RWPE2 (cell line): ENCODE data around the gene PCARE.

Experiments used
- ATAC-seq: fragments of 200-7000 bp; cut with Tn5 transposase; 3 replicates; pipeline ENCODE4 v1.9.1; 2021; ENCODE audit warnings: low read depth
- DNase-seq: peaks from one replicate; pipeline ENCODE4 v3.0.0-alpha.2; 2020; ENCODE audit warnings: low spot score
- H3K27ac ChIP-seq: fragments of 450-650 bp; 2 replicates; pipeline ENCODE4 v1.5.1; 2017; ENCODE audit warnings: mild to moderate bottlenecking; ENCODE audit not compliant: poor library complexity, severe bottlenecking
- H3K27me3 ChIP-seq: fragments of 250-450 bp; sonication (Bioruptor Pico); 2 replicates; pipeline ENCODE4 v1.5.1; 2021; ENCODE audit warnings: mild to moderate bottlenecking, moderate library complexity; ENCODE audit not compliant: insufficient read depth, poor library complexity, severe bottlenecking
- H3K36me3 ChIP-seq: fragments of 250-450 bp; sonication (Bioruptor Pico); 2 replicates; pipeline ENCODE4 v1.5.1; 2020; ENCODE audit warnings: low read depth, mild to moderate bottlenecking, moderate library complexity
- H3K4me1 ChIP-seq: fragments of 250-450 bp; sonication (Bioruptor Pico); 2 replicates; pipeline ENCODE4 v1.5.1; 2021; ENCODE audit warnings: mild to moderate bottlenecking, moderate library complexity; ENCODE audit not compliant: insufficient read depth, poor library complexity, severe bottlenecking
- H3K4me3 ChIP-seq: fragments of 250-450 bp; sonication (Bioruptor Pico); 2 replicates; pipeline ENCODE4 v1.5.1; 2021; ENCODE audit warnings: mild to moderate bottlenecking, moderate library complexity; ENCODE audit not compliant: severe bottlenecking
- H3K9me3 ChIP-seq: fragments of 250-450 bp; sonication (Bioruptor Pico); 2 replicates; pipeline ENCODE4 v1.5.1; 2021; ENCODE audit warnings: mild to moderate bottlenecking, moderate library complexity; ENCODE audit not compliant: severe bottlenecking
- TF ChIP-seq, protein P1 (sequence below): fragments of 450-650 bp; IDR thresholded peaks from one replicate; pipeline ENCODE4 v1.5.1; 2017; ENCODE audit warnings: mild to moderate bottlenecking, moderate library complexity; ENCODE audit not compliant: poor library complexity, severe bottlenecking

Gene PCARE

DNA sequence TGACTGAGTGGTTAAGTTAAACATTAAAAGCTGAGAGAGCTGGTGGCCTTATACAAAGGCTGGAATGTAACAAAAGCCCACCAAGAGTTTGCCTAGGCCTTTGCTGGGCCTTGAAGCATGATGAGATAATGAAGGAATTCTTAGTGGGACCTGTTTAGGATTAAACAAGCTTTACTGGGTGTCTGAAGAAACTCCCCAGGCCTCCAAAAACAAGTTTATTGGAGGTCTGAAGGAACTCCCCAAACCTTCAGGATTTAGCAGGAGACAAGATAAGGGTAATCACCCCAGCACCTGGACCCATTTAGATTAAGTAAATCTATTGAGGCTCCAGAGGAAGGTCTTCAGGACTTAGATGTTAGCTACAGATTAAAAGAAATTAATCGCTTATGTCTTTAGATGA, 18.7 kb downstream of the PCARE start:
- ATAC-seq (no peak), DNase-seq (no peak)
- no peaks in the 10 kb centered on the region for H3K27me3 ChIP-seq
- H3K9me3 ChIP-seq: no peaks in the 10 kb centered on the region
- TF ChIP-seq, protein P1, sequence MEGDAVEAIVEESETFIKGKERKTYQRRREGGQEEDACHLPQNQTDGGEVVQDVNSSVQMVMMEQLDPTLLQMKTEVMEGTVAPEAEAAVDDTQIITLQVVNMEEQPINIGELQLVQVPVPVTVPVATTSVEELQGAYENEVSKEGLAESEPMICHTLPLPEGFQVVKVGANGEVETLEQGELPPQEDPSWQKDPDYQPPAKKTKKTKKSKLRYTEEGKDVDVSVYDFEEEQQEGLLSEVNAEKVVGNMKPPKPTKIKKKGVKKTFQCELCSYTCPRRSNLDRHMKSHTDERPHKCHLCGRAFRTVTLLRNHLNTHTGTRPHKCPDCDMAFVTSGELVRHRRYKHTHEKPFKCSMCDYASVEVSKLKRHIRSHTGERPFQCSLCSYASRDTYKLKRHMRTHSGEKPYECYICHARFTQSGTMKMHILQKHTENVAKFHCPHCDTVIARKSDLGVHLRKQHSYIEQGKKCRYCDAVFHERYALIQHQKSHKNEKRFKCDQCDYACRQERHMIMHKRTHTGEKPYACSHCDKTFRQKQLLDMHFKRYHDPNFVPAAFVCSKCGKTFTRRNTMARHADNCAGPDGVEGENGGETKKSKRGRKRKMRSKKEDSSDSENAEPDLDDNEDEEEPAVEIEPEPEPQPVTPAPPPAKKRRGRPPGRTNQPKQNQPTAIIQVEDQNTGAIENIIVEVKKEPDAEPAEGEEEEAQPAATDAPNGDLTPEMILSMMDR: no peak
- no peaks in the 10 kb centered on the region for H3K36me3 ChIP-seq
- H3K4me1 ChIP-seq: peaks cover 10% of the 10 kb centered on the region
- H3K27ac ChIP-seq: no peak overlapping the region
- no peak overlapping the region for H3K4me3 ChIP-seq

- no peaks in the 10 kb centered on the region for H3K27me3 ChIP-seq
- no peaks in the 10 kb centered on the region for H3K36me3 ChIP-seq
- ATAC-seq: no peak
- no peaks in the 10 kb centered on the region for H3K9me3 ChIP-seq
- H3K4me3 ChIP-seq: no peak overlapping the region
- TF ChIP-seq, protein P1: no peak
- peaks cover 10% of the 10 kb centered on the region for H3K4me1 ChIP-seq
- DNase-seq: no peak
- no peak overlapping the region for H3K27ac ChIP-seq
Observed at GRCh38 chr2:29054430-29054829, 19.9 kb downstream of the PCARE start.

DNA sequence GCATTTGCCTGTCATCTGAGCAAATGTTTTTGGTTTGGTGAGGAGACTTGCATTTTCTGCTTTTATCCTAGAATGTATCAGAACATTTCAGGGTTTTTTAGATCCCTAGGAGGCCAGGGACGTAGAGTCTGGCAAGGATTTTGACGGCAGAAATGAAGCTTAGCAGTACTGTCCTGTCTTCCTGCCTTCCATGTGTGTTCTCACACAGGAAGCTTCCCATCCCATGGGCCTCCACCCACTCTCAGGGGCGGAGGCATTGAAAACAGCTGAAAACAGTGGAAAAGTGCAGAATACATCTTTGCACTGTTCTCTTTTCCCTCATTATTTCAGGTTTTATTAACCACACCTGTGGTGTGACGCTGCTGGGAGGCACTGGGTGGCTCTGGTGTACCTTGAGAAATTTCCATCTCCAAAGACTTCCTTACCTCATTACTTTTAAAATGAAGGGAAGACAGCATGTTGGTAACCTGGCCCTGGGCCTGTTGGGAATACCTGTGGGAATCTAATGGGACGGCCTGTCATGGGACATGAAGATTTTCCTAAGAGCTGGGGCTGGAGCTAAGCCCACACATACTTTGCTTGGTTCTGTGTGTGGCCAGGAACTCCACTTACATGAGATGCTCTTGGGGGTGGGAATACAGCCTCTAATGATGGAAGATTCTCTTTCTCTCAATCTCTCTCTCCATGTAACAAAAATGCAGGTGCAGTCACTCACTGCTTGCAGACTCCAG, 20.5 kb downstream of the PCARE start:
- TF ChIP-seq, protein P1: peak; percentile 57
- ATAC-seq (peak; percentile 70), DNase-seq (no peak)
- Histone ChIP-seq H3K4me3 (no peak overlapping the region), H3K9me3 (no peaks in the 10 kb centered on the region), H3K4me1 (peaks cover 10% of the 10 kb centered on the region), H3K27me3 (no peaks in the 10 kb centered on the region), H3K27ac (no peak overlapping the region), H3K36me3 (no peaks in the 10 kb centered on the region)

DNA sequence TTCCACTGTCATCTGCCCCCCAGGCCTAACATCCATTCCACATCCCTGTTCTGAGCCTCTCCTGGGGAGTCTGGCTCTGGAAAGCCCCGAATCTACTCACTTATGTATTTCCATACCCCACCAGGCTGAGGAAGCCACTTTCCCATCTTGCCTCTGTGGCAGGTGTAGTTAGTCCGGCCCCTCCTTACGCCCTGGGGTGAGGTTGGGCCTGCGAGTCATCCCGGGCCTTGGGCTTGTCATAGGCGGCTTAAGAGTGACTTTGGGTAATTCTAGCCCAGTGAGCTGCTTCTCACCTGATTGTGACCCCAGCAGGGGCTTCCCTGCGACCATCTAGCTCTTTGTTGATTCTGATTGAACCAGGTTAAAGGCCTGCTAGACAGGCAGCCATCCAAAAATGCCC, 21.1 kb downstream of the PCARE start:
- H3K4me3 ChIP-seq: no peak overlapping the region
- ATAC-seq (peak; percentile 86), DNase-seq (no peak)

DNA sequence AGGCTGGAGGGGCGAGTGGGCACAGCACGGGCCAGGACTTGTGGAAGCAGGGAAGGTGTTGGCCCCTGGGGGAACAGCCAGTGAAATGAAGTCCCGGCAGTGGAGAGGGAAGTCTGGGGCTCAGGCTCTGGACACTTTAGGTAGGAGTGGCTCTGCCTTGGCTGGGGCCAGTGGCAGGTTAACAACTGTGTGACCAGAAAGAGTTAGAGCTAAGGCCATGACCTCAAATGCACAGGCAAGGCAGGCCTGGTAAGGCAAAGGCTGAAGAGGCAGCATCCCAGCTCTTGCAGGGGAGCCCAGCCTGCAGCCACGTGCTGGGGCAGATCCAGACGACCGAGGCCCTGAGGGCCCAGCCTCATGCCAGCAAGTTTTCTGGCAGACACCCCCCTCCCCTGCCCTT, 21.5 kb downstream of the PCARE start:
- Histone ChIP-seq H3K4me1 (peaks cover 10% of the 10 kb centered on the region), H3K27ac (no peak overlapping the region), H3K9me3 (no peaks in the 10 kb centered on the region), H3K4me3 (no peak overlapping the region), H3K36me3 (no peaks in the 10 kb centered on the region), H3K27me3 (no peaks in the 10 kb centered on the region)
- TF ChIP-seq, protein P1: no peak
- DNase-seq: no peak
- ATAC-seq: no peak

More for the DNA sequence above, 21.1 kb downstream of the PCARE start:
- Histone ChIP-seq H3K27ac (no peak overlapping the region), H3K36me3 (no peaks in the 10 kb centered on the region), H3K9me3 (no peaks in the 10 kb centered on the region), H3K4me1 (peaks cover 10% of the 10 kb centered on the region), H3K27me3 (no peaks in the 10 kb centered on the region)
- TF ChIP-seq, protein P1: no peak
